H1 (cell line): ENCODE results near the gene DOCK8. TPM values are rescaled to one million over a fixed set of nuclear protein-coding genes. Genes with fewer than 3 reads are reported as not detected.

Source experiments
- CTCF ChIA-PET: fragments of 300-600 bp; sonication (Branson Sonifier 250); formaldehyde crosslinking; loops from one replicate; lab custom pipeline; 2021; ENCODE audit not compliant: partially characterized antibody; lab: Charles Lee
- POLR2A ChIA-PET: fragments of 300-600 bp; sonication (Branson Sonifier 250); formaldehyde crosslinking; loops from one replicate; lab custom pipeline; 2021; ENCODE audit warnings: inconsistent platforms; ENCODE audit not compliant: partially characterized antibody; lab: Charles Lee
- DNase-seq, 2 experiments: peaks; one replicate each; pipeline versions ENCODE4 v3.0.0 to v3.0.0-alpha.2; 2010 to 2022; ENCODE audit warnings: low spot score in 2 of 2, low read depth in 1 of 2, mixed read lengths in 1 of 2
- FAIRE-seq: peaks from 2 replicates; lab custom pipeline; 2011; peaks lifted over from hg19 to GRCh38; lab: Jason Lieb, UNC
- H2AFZ ChIP-seq: 2 replicates; pipeline ENCODE4 v1.8.1; 2012; ENCODE audit warnings: low read length, inconsistent platforms
- H2AK5ac ChIP-seq: 2 replicates; pipeline ENCODE4 v1.6.1; 2013; ENCODE audit warnings: low read depth, low read length
- H2BK120ac ChIP-seq: replicated peaks from 2 replicates; pipeline ENCODE3; 2013; ENCODE audit warnings: low read depth, low read length, inconsistent platforms
- H2BK12ac ChIP-seq: 2 replicates; pipeline ENCODE4 v1.6.1; 2013; ENCODE audit warnings: low read depth, low read length
- H2BK15ac ChIP-seq: 2 replicates; pipeline ENCODE4 v1.6.1; 2013; ENCODE audit warnings: low read length
- H2BK20ac ChIP-seq: 2 replicates; pipeline ENCODE4 v1.6.1; 2013; ENCODE audit warnings: low read length
- H2BK5ac ChIP-seq: 2 replicates; pipeline ENCODE4 v1.6.1; 2013; ENCODE audit warnings: low read depth, low read length
- H3K14ac ChIP-seq: 2 replicates; pipeline ENCODE4 v1.6.1; 2013; ENCODE audit warnings: inconsistent platforms; ENCODE audit not compliant: insufficient read length
- H3K18ac ChIP-seq: 2 replicates; pipeline ENCODE4 v1.6.1; 2013; ENCODE audit warnings: low read length; ENCODE audit errors: extremely low read depth
- H3K23ac ChIP-seq: 2 replicates; pipeline ENCODE4 v1.6.1; 2013; ENCODE audit warnings: inconsistent platforms; ENCODE audit not compliant: insufficient read length
- H3K23me2 ChIP-seq: 2 replicates; pipeline ENCODE4 v1.6.1; 2013; ENCODE audit warnings: low read depth, low read length
- H3K27ac ChIP-seq: 2 replicates; pipeline ENCODE4 v1.6.1; 2011; ENCODE audit warnings: low read depth, low read length, inconsistent platforms
- H3K27me3 ChIP-seq, 4 experiments: replicated peaks in 1 of 4; 1 replicate in 1 of 4; 2 replicates in 3 of 4; pipeline versions ENCODE4 v1.6.1 to v1.8.1; 2011 to 2013; ENCODE audit warnings: low read length in 3 of 4, mild to moderate bottlenecking in 3 of 4, inconsistent platforms in 2 of 4, mixed read lengths in 2 of 4, moderate library complexity in 1 of 4; ENCODE audit not compliant: control insufficient read depth in 3 of 4, insufficient read depth in 3 of 4; ENCODE audit errors: extremely low read depth in 1 of 4
- H3K36me3 ChIP-seq, 4 experiments: 2 replicates each; pipeline versions ENCODE4 v1.6.1 to v1.8.1; 2011 to 2013; ENCODE audit warnings: mild to moderate bottlenecking in 4 of 4, low read length in 3 of 4, moderate library complexity in 2 of 4, control low read depth in 1 of 4, inconsistent platforms in 1 of 4; ENCODE audit not compliant: insufficient read depth in 4 of 4, control insufficient read depth in 2 of 4
- H3K4ac ChIP-seq: replicated peaks from 2 replicates; pipeline ENCODE3; 2013; ENCODE audit warnings: low read length, low read depth, mixed read lengths, inconsistent platforms; ENCODE audit not compliant: insufficient read length
- H3K4me1 ChIP-seq, 4 experiments: replicated peaks in 1 of 4; 1 replicate in 1 of 4; 2 replicates in 3 of 4; pipeline versions ENCODE4 v1.6.1 to v1.8.1; 2011 to 2013; ENCODE audit warnings: low read length in 3 of 4, inconsistent platforms in 2 of 4, mixed read lengths in 1 of 4; ENCODE audit not compliant: insufficient read depth in 4 of 4, control insufficient read depth in 3 of 4
- H3K4me2 ChIP-seq, 2 experiments: 2 replicates each; pipeline versions ENCODE4 v1.6.1 to v1.8.1; 2011 to 2013; ENCODE audit warnings: low read depth in 2 of 2, low read length in 2 of 2, control low read depth in 1 of 2, inconsistent platforms in 1 of 2, mild to moderate bottlenecking in 1 of 2; ENCODE audit not compliant: insufficient read depth in 1 of 2
- H3K4me3 ChIP-seq, 4 experiments: fragments of 200-600, 300-600 bp in 1 of 4; sonication (generic), shearing (Covaris generic), sonication (Bioruptor Twin) in 1 of 4; 2 replicates each; pipeline versions ENCODE4 v1.5.1 to v1.8.1; 2011 to 2016; ENCODE audit warnings: low read length in 4 of 4, low read depth in 3 of 4, control low read depth in 2 of 4, inconsistent platforms in 2 of 4, mild to moderate bottlenecking in 2 of 4, mixed read lengths in 1 of 4, moderate library complexity in 1 of 4; ENCODE audit not compliant: insufficient read depth in 2 of 4; ENCODE audit errors: extremely low read depth in 1 of 4
- H3K56ac ChIP-seq: replicated peaks from 2 replicates; pipeline ENCODE3; 2013; ENCODE audit warnings: low read depth, mild to moderate bottlenecking, mixed read lengths, low read length, inconsistent platforms; ENCODE audit not compliant: insufficient read length
- H3K79me1 ChIP-seq: 2 replicates; pipeline ENCODE4 v1.6.1; 2013; ENCODE audit warnings: low read depth, low read length, control low read depth
- H3K79me2 ChIP-seq, 2 experiments: 2 replicates each; pipeline versions ENCODE4 v1.6.1 to v1.8.1; 2012 to 2013; ENCODE audit warnings: low read length in 2 of 2, mild to moderate bottlenecking in 2 of 2, inconsistent platforms in 1 of 2; ENCODE audit not compliant: insufficient read depth in 2 of 2, control insufficient read depth in 1 of 2
- H3K9ac ChIP-seq, 4 experiments: replicated peaks in 1 of 4; 1 replicate in 1 of 4; 2 replicates in 3 of 4; pipeline versions ENCODE4 v1.6.1 to v1.8.1; 2011 to 2013; ENCODE audit warnings: low read depth in 3 of 4, low read length in 3 of 4, control low read depth in 2 of 4, mild to moderate bottlenecking in 2 of 4, moderate library complexity in 2 of 4, inconsistent platforms in 1 of 4; ENCODE audit errors: extremely low read depth in 1 of 4
- H3K9me3 ChIP-seq, 2 experiments: 2 replicates each; pipeline versions ENCODE4 v1.6.1 to v1.8.1; 2012 to 2013; ENCODE audit warnings: mild to moderate bottlenecking in 2 of 2, moderate library complexity in 2 of 2, control low read depth in 1 of 2, inconsistent platforms in 1 of 2, low read depth in 1 of 2, low read length in 1 of 2, mixed read lengths in 1 of 2; ENCODE audit not compliant: insufficient read depth in 2 of 2
- H4K20me1 ChIP-seq, 2 experiments: replicated peaks in 1 of 2; 2 replicates each; pipeline versions ENCODE3 to v1.8.1; 2011 to 2013; ENCODE audit warnings: inconsistent platforms in 2 of 2, low read length in 2 of 2, mild to moderate bottlenecking in 1 of 2; ENCODE audit not compliant: insufficient read depth in 2 of 2, control insufficient read depth in 1 of 2
- H4K5ac ChIP-seq: 2 replicates; pipeline ENCODE4 v1.6.1; 2013; ENCODE audit warnings: low read length, low read depth, mixed read lengths, inconsistent platforms; ENCODE audit not compliant: insufficient read length
- H4K8ac ChIP-seq: 2 replicates; pipeline ENCODE4 v1.8.0; 2013; ENCODE audit warnings: mild to moderate bottlenecking, moderate library complexity, low read length, inconsistent platforms; ENCODE audit not compliant: insufficient read depth; ENCODE audit errors: extremely low read depth
- H4K91ac ChIP-seq: replicated peaks from 2 replicates; pipeline ENCODE3; 2013; ENCODE audit warnings: low read length, mixed read lengths, inconsistent platforms; ENCODE audit not compliant: insufficient read length
- RNF2 ChIP-seq: fragments of 200-900, 300-1000 bp; sonication (generic); IDR thresholded peaks from 2 replicates; pipeline ENCODE4 v1.7.1; 2016; ENCODE audit warnings: borderline replicate concordance, low read depth, mild to moderate bottlenecking, antibody characterized with exemption, low read length; ENCODE audit not compliant: poor library complexity, severe bottlenecking; ENCODE audit errors: missing control alignments
- SIX5 ChIP-seq: IDR thresholded peaks from 2 replicates; pipeline ENCODE4 v1.6.1; 2011; ENCODE audit warnings: mild to moderate bottlenecking, low read depth, low read length
- WGBS, 2 experiments: shearing (Covaris generic) in 1 of 2; methylation state at CpG; one replicate each; pipeline versions ENCODE4 v1.1.6 to v1.1.7; 2013 to 2015; ENCODE audit warnings: low lambda C conversion rate in 2 of 2, mixed read lengths in 2 of 2, inconsistent platforms in 1 of 2, low coverage in 1 of 2, missing lambda C conversion rate in 1 of 2; ENCODE audit not compliant: insufficient replicate concordance in 2 of 2, insufficient coverage in 1 of 2, insufficient read length in 1 of 2; ENCODE audit errors: extremely low coverage in 1 of 2, missing lambda C conversion rate in 1 of 2; 5-methylcytosine and 5-hydroxymethylcytosine counted together
- polyA plus RNA-seq, 7 experiments: library from polyadenylated mRNA; depleted of rRNA in 3 of 7; stranded (reverse) in 5 of 7; unstranded in 2 of 7; fragments of >200 nt in 5 of 7; fragments of 200-250 nt in 2 of 7; gene quantifications; 1 replicate in 5 of 7; 2 replicates in 1 of 7; 4 replicates in 1 of 7; pipeline versions ENCODE4 v1.2.1 to v1.2.3, GENCODE V29; 2011 to 2013; ENCODE audit warnings: missing spikeins in 2 of 7, mixed read lengths in 2 of 7
- total RNA-seq: library from RNA; stranded (reverse); fragmentation: NEBNext Ultra II Directional; extraction: Animal tissue kit (Norgen Biotek cat#: 25700); gene quantifications from 2 replicates; pipeline ENCODE4 v1.2.1, GENCODE V29; 2021

The DOCK8 gene
- total and polyA plus RNA-seq, 2 of the 8 experiments (the other 6 are each of a cell fraction or from before 2014, with no cell fraction given) = 0.57 to 2.0 TPM

DNA sequence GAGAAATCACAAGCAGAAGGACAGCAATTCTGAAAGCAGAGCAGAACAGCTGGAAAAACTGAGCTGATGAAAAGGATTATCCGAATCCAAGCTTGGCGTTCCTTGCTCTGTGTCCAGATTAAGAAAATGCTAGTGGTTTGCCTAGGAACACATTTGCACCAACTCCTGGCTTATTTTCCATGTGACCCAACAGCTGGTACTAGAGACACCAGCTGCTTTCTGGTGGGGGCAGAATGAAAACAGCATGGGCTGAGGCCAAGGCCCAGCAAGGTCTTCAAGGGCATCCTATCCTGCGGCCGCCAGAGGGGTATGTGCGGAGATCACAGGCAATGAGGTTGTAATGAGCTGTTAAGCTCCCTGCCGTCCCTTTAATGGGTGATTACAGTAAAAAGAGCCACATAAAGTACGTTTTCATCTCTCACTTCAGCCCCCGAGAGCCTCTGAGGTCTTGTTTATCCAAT, 131.5 kb downstream of the DOCK8 start:
- no peaks in the 10 kb centered on the region for H3K9me3 ChIP-seq
- no peaks in the 10 kb centered on the region for H4K20me1 ChIP-seq
- no peak overlapping the region for H2AFZ ChIP-seq
- no peak overlapping the region for H3K18ac ChIP-seq
- H3K23me2 ChIP-seq = no peaks in the 10 kb centered on the region
- H3K4ac ChIP-seq = no peak overlapping the region
- H2AK5ac ChIP-seq = no peak overlapping the region
- no peak overlapping the region for H4K5ac ChIP-seq
- no peak overlapping the region for H3K56ac ChIP-seq
- H2BK15ac ChIP-seq = no peak overlapping the region
- H4K91ac ChIP-seq = no peak overlapping the region
- H3K14ac ChIP-seq = no peak overlapping the region
- no peaks in the 10 kb centered on the region for H3K79me2 ChIP-seq
- no peak overlapping the region for H2BK20ac ChIP-seq
- no peak for TF ChIP-seq SIX5
- TF ChIP-seq RNF2 = no peak
- H2BK12ac ChIP-seq = no peak overlapping the region
- no peaks in the 10 kb centered on the region for H3K36me3 ChIP-seq
- peaks cover 0 to 2% (median 0%) of the 10 kb centered on the region in 4 experiments; a peak in 1 of 7 replicates for H3K4me1 ChIP-seq
- H2BK120ac ChIP-seq = no peak overlapping the region
- no peak overlapping the region for H3K4me2 ChIP-seq
- ChIA-PET CTCF (interaction anchor here (0.7 to 3.5 kb wide), 17 partner anchors 8 to 665 kb away, joined by 3 to 20 read pairs (median 3); no protein-coding TSS in a partner anchor), POLR2A (no interaction called here)
- no peak overlapping the region for H4K8ac ChIP-seq
- H3K4me3 ChIP-seq = no peak overlapping the region
- no peaks in the 10 kb centered on the region for H3K27me3 ChIP-seq
- H3K27ac ChIP-seq = no peak overlapping the region
- DNase-seq (no peak), FAIRE-seq (no peak)
- no peaks in the 10 kb centered on the region for H3K79me1 ChIP-seq
- H3K23ac ChIP-seq = no peak overlapping the region
- H3K9ac ChIP-seq = no peak overlapping the region
- WGBS, 2 experiments = 73% methylated on average over 8 of the region's 8 CpGs; no CpG with 5 or more reads in 1 of the 2 experiments
- H2BK5ac ChIP-seq = no peak overlapping the region
